Lung (tissue), 12 donors: Measurements from ENCODE around the gene CD82. TPM values are rescaled to one million over a fixed set of nuclear protein-coding genes. Genes with fewer than 3 reads are reported as not detected.

ENCODE experiments used
- ATAC-seq: fragments of 200-7000 bp; cut with Tn5 transposase; one replicate; pipeline ENCODE4 v1.9.1; 2020; ENCODE audit warnings: moderate number of reproducible peaks; ENCODE audit not compliant: insufficient read depth, low FRiP score
- DNase-seq, 3 donors: peaks; one replicate each; pipeline ENCODE4 v3.0.0-alpha.2; 2013 to 2017
- H3K27ac ChIP-seq, 2 donors: one replicate each; pipeline ENCODE4 v1.5.1; 2013; ENCODE audit warnings: mild to moderate bottlenecking in 2 of 2, moderate library complexity in 2 of 2, control low read depth in 1 of 2, inconsistent platforms in 1 of 2, low read depth in 1 of 2, low read length in 1 of 2
- H3K27me3 ChIP-seq, 3 donors: one replicate each; pipeline ENCODE4 v1.5.1; 2013; ENCODE audit warnings: low read length in 2 of 3; ENCODE audit not compliant: control insufficient read depth in 3 of 3, insufficient read depth in 3 of 3
- H3K36me3 ChIP-seq, 4 donors: one replicate each; pipeline ENCODE4 v1.5.1; 2013; ENCODE audit warnings: low read length in 4 of 4, mild to moderate bottlenecking in 1 of 4, moderate library complexity in 1 of 4; ENCODE audit not compliant: control insufficient read depth in 4 of 4, insufficient read depth in 4 of 4
- H3K4me1 ChIP-seq, 5 donors: one replicate each; pipeline ENCODE4 v1.5.1; 2013; ENCODE audit warnings: low read length in 5 of 5, mild to moderate bottlenecking in 2 of 5, moderate library complexity in 1 of 5; ENCODE audit not compliant: control insufficient read depth in 5 of 5, insufficient read depth in 5 of 5
- H3K4me3 ChIP-seq: one replicate; pipeline ENCODE4 v1.5.1; 2013; ENCODE audit warnings: mild to moderate bottlenecking, control low read depth, moderate library complexity
- H3K9ac ChIP-seq, 2 donors: one replicate each; pipeline ENCODE4 v1.5.1; 2013; ENCODE audit warnings: low read length in 2 of 2, control low read depth in 1 of 2; ENCODE audit not compliant: insufficient read depth in 1 of 2
- H3K9me3 ChIP-seq, 4 donors: one replicate each; pipeline ENCODE4 v1.5.1; 2013; ENCODE audit warnings: low read length in 3 of 4, mild to moderate bottlenecking in 1 of 4, moderate library complexity in 1 of 4; ENCODE audit not compliant: control insufficient read depth in 4 of 4, insufficient read depth in 3 of 4
- WGBS, 2 donors: extraction: QIAGEN DNeasy Blood & Tissue Kit; methylation state at CpG; one replicate each; pipeline ENCODE4 v1.1.7; 2013; 5-methylcytosine and 5-hydroxymethylcytosine counted together
- polyA plus RNA-seq, 2 donors: library from polyadenylated mRNA; stranded (reverse); fragments of 200-250 nt; gene quantifications; one replicate each; pipeline ENCODE4 v1.2.1, GENCODE V29; 2013
- total RNA-seq, 2 donors: library from RNA; depleted of rRNA in 1 of 2; stranded (reverse); fragments of >200 nt in 1 of 2; gene quantifications; one replicate each; pipeline ENCODE4 v1.2.1, GENCODE V29; 2014 to 2021
- TF ChIP-seq, protein P1 (sequence below): IDR thresholded peaks from 2 replicates; pipeline ENCODE4 v1.5.1; 2012; ENCODE audit warnings: mild to moderate bottlenecking; ENCODE audit errors: control extremely low read depth, extremely low read depth
- donor health status: control.
- donor health status: control.
- donor health status: Bipolar disorder and iron deficiency.
- donor health status: healthy.
- donor health status: DM: yes; HTN: yes; CAD: no.

CD82 gene
- total and polyA plus RNA-seq, 4 donors, result 63.3 to 237 (median 190) TPM

DNA sequence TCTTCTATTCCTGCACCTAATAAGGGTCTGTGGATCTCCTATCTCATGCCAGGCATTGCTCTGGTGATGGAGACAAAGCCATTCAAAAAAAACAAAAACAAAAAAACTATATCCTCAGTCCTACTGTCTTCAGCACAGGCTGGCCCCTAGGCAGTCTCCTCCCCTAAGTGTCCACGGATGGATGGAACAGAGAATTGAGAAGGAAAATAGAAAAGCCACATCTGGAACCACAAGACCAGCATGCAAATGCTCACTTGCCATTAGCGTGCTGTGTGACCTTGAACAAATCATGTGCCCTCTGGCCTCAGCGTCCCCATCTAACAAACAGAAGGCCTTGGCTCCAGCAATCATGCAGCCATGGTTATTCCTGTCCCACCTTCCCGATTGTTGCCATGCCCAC, 32.7 kb upstream of the CD82 start:
- no peaks in the 10 kb centered on the region for H3K9me3 ChIP-seq
- H3K27me3 ChIP-seq, result no peaks in the 10 kb centered on the region
- H3K27ac ChIP-seq, result no peak overlapping the region
- DNase-seq (no peak), ATAC-seq (no peak)
- H3K4me3 ChIP-seq, result no peak overlapping the region
- WGBS, 2 donors, result 60 to 77% methylated on average over 4 of the region's 4 CpGs
- H3K9ac ChIP-seq, result no peak overlapping the region
- no peaks in the 10 kb centered on the region for H3K36me3 ChIP-seq
- TF ChIP-seq, protein P1, sequence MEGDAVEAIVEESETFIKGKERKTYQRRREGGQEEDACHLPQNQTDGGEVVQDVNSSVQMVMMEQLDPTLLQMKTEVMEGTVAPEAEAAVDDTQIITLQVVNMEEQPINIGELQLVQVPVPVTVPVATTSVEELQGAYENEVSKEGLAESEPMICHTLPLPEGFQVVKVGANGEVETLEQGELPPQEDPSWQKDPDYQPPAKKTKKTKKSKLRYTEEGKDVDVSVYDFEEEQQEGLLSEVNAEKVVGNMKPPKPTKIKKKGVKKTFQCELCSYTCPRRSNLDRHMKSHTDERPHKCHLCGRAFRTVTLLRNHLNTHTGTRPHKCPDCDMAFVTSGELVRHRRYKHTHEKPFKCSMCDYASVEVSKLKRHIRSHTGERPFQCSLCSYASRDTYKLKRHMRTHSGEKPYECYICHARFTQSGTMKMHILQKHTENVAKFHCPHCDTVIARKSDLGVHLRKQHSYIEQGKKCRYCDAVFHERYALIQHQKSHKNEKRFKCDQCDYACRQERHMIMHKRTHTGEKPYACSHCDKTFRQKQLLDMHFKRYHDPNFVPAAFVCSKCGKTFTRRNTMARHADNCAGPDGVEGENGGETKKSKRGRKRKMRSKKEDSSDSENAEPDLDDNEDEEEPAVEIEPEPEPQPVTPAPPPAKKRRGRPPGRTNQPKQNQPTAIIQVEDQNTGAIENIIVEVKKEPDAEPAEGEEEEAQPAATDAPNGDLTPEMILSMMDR, result no peak
- H3K4me1 ChIP-seq, result peaks cover 0 to 18% (median 0%) of the 10 kb centered on the region in 5 donors

DNA sequence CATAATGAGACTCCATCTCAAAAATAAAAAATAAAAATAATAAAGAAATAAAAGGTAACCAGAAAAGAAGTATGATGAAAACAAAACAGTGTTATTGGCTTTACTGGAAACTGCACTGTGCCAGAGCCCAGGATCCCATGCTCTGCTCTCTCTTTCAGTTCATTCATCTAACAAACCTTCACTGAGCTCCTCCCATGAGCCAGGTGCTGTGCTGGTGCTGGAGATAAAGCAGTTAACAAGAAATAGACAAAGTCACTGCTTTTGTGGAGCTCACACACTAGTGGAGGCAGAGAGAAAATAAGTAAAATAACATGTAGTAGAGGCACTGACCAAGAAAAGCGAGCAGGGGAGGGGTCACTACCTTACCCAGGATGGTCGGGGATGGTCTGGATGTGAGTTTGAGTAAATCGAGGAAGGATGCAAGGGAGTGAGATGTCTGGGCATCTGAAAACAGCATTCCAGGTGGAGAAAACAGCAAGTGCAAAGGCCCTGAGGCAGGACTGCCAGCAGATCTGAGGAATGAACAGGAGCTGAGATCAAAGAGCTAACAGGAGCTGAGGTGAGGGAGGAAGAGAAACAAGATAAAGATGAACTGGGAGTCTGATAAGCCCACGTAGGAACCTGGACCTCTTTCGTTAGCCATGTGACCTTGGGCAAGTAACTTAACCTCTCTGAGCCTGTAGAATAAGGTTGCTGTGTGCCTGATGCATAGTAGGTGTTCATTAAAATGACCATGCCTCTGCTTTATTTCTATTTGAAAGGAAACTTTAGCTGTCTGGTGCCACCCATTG, 31.3 kb upstream of the CD82 start:
- peaks cover 0 to 12% (median 0%) of the 10 kb centered on the region in 5 donors for H3K4me1 ChIP-seq
- no peak overlapping the region for H3K27ac ChIP-seq
- WGBS, 2 donors, result 80 to 91% methylated on average over 5 of the region's 5 CpGs
- H3K9ac ChIP-seq, result no peak overlapping the region
- ATAC-seq (no peak), DNase-seq (no peak)
- no peak overlapping the region for H3K4me3 ChIP-seq
- no peaks in the 10 kb centered on the region for H3K9me3 ChIP-seq
- H3K36me3 ChIP-seq, result no peaks in the 10 kb centered on the region
- TF ChIP-seq, protein P1, result no peak
- H3K27me3 ChIP-seq, result no peaks in the 10 kb centered on the region

DNA sequence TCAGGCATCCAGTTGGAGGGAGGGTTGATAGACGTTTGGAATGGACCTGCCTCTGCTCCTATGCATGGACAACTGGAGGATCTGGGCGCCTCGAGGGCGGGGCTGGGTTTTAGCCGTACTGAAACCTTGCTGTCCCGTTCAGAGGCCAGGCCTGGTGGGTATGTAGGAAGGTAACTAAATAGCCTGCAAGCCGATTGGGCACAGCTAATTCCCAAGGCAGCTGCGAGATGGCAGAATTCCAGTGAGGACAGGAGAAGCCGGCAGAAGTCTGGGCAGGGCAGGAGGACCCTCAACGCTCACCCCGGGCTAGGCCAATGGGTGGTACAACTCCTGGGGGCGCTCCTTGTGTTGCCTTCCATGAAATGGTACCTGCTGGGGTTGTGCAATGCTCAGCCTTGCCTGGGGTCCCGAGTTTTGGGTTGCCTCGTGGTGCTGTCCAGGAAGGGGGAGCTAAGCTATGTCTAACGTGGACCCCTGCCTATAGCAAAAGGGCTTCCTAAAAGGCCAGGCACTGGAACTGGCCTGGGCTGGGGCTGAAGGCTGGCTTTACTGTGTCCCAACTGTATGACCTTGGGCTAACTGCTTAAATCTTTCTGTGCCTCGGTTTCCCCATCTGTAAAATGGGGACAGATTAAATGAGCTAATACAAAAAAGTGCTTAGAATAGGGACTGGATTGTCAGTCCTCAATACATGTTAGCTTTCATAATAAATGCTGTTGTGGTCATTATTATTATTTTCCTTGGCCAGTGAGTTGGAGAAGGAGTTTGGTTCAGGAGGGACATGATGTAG, 30.1 kb upstream of the CD82 start:
- H3K9ac ChIP-seq, result no peak overlapping the region
- whole genome bisulfite sequencing, 2 donors, result 71 to 79% methylated on average over 16 of the region's 16 CpGs
- no peak for ATAC-seq

More for the DNA sequence above, 30.1 kb upstream of the CD82 start:
- Histone ChIP-seq H3K4me1 (peaks cover 0 to 6% (median 0%) of the 10 kb centered on the region in 5 donors), H3K27me3 (no peaks in the 10 kb centered on the region), H3K9me3 (no peaks in the 10 kb centered on the region), H3K36me3 (no peaks in the 10 kb centered on the region), H3K4me3 (no peak overlapping the region), H3K27ac (no peak overlapping the region)
- TF ChIP-seq, protein P1, result no peak
- DNase-seq, result no peak
